Natural killer cell (primary cell): Measurements from ENCODE around the gene PRKAG2. TPM values are rescaled to one million over a fixed set of nuclear protein-coding genes. Genes with fewer than 3 reads are reported as not detected.

Experiments used
- ATAC-seq, 3 donors: fragments of 150-1000 bp in 2 of 3; fragments of 200-7000 bp in 1 of 3; cut with Tn5 transposase; 1 replicate in 1 of 3; 2 replicates in 2 of 3; pipeline ENCODE4 v1.10.0; 2021; ENCODE audit warnings: mild to moderate bottlenecking in 2 of 3, moderate library complexity in 2 of 3
- DNase-seq, 2 donors: peaks; one replicate each; pipeline versions ENCODE4 v3.0.0 to v3.0.0-alpha.2; 2013 to 2021; ENCODE audit warnings: mixed read lengths in 1 of 2
- H3K27ac ChIP-seq: one replicate; pipeline ENCODE4 v1.5.1; 2013; ENCODE audit warnings: mild to moderate bottlenecking, low read length
- H3K27me3 ChIP-seq: one replicate; pipeline ENCODE4 v1.6.1; 2013; ENCODE audit warnings: low read length; ENCODE audit not compliant: control insufficient read depth, insufficient read depth
- H3K36me3 ChIP-seq: one replicate; pipeline ENCODE4 v1.6.1; 2013; ENCODE audit warnings: low read length; ENCODE audit not compliant: control insufficient read depth, insufficient read depth
- H3K4me1 ChIP-seq: one replicate; pipeline ENCODE4 v1.6.1; 2013; ENCODE audit warnings: low read length; ENCODE audit not compliant: control insufficient read depth, insufficient read depth
- H3K4me3 ChIP-seq: one replicate; pipeline ENCODE4 v1.5.1; 2013; ENCODE audit warnings: low read length
- H3K9me3 ChIP-seq: one replicate; pipeline ENCODE4 v1.6.1; 2013; ENCODE audit warnings: low read length; ENCODE audit not compliant: control insufficient read depth, insufficient read depth
- H3K27ac Mint-ChIP-seq, 2 donors: one replicate each; pipeline ENCODE4 v1.8.0; 2022; ENCODE audit warnings: mild to moderate bottlenecking in 2 of 2, mixed read lengths in 2 of 2, moderate library complexity in 1 of 2
- H3K27me3 Mint-ChIP-seq, 2 donors: one replicate each; pipeline ENCODE4 v1.8.0; 2022; ENCODE audit warnings: low read depth in 2 of 2, mixed read lengths in 2 of 2
- H3K36me3 Mint-ChIP-seq: one replicate; pipeline ENCODE4 v1.8.0; 2022; ENCODE audit warnings: mixed read lengths
- H3K4me1 Mint-ChIP-seq, 2 donors: one replicate each; pipeline ENCODE4 v1.8.0; 2022; ENCODE audit warnings: mixed read lengths in 2 of 2
- H3K4me3 Mint-ChIP-seq: one replicate; pipeline ENCODE4 v1.8.0; 2022; ENCODE audit warnings: mild to moderate bottlenecking, moderate library complexity, mixed read lengths
- H3K9me3 Mint-ChIP-seq, 2 donors: one replicate each; pipeline ENCODE4 v1.8.0; 2022; ENCODE audit warnings: mixed read lengths in 2 of 2
- WGBS: methylation state at CpG from one replicate; pipeline ENCODE4 v1.1.7; 2013; ENCODE audit warnings: missing lambda C conversion rate; ENCODE audit not compliant: insufficient coverage; 5-methylcytosine and 5-hydroxymethylcytosine counted together
- intact Hi-C: fragments of 100-400 bp; cut with micrococcal nuclease; formaldehyde crosslinking; loops from one replicate; pipeline ENCODE4 v1.14.2; 2022
- total RNA-seq, 4 donors: library from RNA; stranded (reverse); fragments of 120-200 nt in 1 of 4; gene quantifications; one replicate each; pipeline versions ENCODE4 v1.2.3 to v1.2.4, GENCODE V29; 2013 to 2022
- TF ChIP-seq, protein P1 (sequence below): fragments of 200-600 bp; IDR thresholded peaks from one replicate; pipeline ENCODE4 v1.8.0; 2022; ENCODE audit warnings: antibody characterized with exemption

PRKAG2 gene
- total RNA-seq, 3 donors from 2014 or later (not counting 1 experiment from before 2014, with no cell fraction given), result 42.6 to 66.5 (median 64.4) TPM

DNA sequence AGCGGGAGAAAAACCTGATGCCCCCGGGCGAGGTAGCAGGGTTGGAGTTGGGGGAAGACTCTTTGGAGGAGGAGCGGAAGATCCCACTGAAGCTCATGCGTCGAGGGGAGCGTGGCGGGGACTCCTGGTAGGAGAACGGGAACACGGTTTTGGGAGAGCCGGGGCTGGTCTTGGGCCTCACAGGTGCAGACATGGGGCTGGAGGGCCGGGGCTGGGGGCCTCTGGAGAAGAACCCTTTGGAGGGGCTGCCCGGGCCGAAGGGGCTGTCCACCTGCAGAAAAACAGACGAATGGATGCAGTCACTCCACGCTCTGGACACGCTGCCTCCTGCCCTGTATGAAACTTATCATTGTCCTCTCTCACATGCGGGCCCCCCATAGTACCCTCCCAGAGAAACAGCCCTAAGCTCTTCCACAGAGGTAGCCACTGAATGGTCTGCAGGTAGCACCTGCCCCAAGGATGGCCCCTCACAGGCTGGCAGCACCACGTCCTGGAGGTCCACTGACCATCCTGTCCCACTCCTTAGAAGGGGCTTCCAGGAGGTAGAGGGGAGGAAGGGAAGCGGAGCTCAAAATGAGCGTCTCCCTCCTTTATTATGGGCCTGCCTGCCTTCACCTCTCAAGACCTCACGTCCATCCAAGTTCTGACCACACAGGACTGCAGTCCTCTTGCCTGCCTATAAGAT is 95.6 kb downstream of the PRKAG2 start:
- Histone ChIP-seq H3K27ac (no peak overlapping the region), H3K4me1 (peaks cover 10% of the 10 kb centered on the region), H3K9me3 (no peaks in the 10 kb centered on the region), H3K36me3 (peaks cover 5% of the 10 kb centered on the region), H3K4me3 (no peak overlapping the region), H3K27me3 (no peaks in the 10 kb centered on the region)
- WGBS, result 96% methylated on average over 20 of the region's 22 CpGs
- no peak overlapping the region for H3K4me3 Mint-ChIP-seq
- no peaks in the 10 kb centered on the region for H3K36me3 Mint-ChIP-seq
- intact Hi-C loops, result loop anchor here (5.0 kb wide), 1 partner anchor 151 kb away; no protein-coding TSS in a partner anchor
- peaks cover 5 to 28% of the 10 kb centered on the region in 2 donors for H3K4me1 Mint-ChIP-seq
- no peak overlapping the region for H3K27ac Mint-ChIP-seq
- no peaks in the 10 kb centered on the region for H3K27me3 Mint-ChIP-seq
- DNase-seq, result no peak
- TF ChIP-seq, protein P1, sequence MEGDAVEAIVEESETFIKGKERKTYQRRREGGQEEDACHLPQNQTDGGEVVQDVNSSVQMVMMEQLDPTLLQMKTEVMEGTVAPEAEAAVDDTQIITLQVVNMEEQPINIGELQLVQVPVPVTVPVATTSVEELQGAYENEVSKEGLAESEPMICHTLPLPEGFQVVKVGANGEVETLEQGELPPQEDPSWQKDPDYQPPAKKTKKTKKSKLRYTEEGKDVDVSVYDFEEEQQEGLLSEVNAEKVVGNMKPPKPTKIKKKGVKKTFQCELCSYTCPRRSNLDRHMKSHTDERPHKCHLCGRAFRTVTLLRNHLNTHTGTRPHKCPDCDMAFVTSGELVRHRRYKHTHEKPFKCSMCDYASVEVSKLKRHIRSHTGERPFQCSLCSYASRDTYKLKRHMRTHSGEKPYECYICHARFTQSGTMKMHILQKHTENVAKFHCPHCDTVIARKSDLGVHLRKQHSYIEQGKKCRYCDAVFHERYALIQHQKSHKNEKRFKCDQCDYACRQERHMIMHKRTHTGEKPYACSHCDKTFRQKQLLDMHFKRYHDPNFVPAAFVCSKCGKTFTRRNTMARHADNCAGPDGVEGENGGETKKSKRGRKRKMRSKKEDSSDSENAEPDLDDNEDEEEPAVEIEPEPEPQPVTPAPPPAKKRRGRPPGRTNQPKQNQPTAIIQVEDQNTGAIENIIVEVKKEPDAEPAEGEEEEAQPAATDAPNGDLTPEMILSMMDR, result no peak
- H3K9me3 Mint-ChIP-seq, result no peaks in the 10 kb centered on the region
- ATAC-seq, result no peak

DNA sequence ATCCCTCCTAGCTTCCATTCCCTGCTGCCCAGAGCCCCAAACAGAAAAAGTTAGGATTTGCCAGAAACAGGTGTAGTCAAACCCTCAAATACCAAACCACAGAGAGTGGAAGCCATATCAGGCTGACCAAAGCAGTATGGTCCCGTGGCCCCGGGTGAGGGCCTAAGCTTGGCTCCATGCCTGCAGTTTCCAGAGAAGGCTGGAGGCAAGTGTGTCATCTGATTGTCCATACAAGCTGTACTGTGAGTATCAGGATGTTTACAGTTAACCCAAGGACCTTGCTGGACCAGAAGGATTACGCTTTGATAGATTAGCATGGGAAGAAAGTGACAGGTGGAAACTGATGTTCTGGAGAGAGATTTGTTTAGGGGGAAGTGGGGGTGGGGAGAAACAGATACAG is 96.3 kb downstream of the PRKAG2 start:
- Mint-ChIP-seq H3K9me3 (no peaks in the 10 kb centered on the region), H3K27me3 (no peaks in the 10 kb centered on the region), H3K4me3 (no peak overlapping the region), H3K4me1 (peaks cover 5 to 24% of the 10 kb centered on the region in 2 donors), H3K36me3 (no peaks in the 10 kb centered on the region), H3K27ac (no peak overlapping the region)
- 85% methylated on average over 3 of the region's 3 CpGs for WGBS
- TF ChIP-seq, protein P1, result no peak
- ATAC-seq, result no peak
- no peak overlapping the region for H3K4me3 ChIP-seq
- no peaks in the 10 kb centered on the region for H3K9me3 ChIP-seq
- intact Hi-C loops, result loop anchor here (5.0 kb wide), 1 partner anchor 152 kb away; no protein-coding TSS in a partner anchor
- peaks cover 3% of the 10 kb centered on the region for H3K36me3 ChIP-seq
- H3K27ac ChIP-seq, result no peak overlapping the region
- no peaks in the 10 kb centered on the region for H3K27me3 ChIP-seq
- H3K4me1 ChIP-seq, result peaks cover 10% of the 10 kb centered on the region
- no peak for DNase-seq

DNA sequence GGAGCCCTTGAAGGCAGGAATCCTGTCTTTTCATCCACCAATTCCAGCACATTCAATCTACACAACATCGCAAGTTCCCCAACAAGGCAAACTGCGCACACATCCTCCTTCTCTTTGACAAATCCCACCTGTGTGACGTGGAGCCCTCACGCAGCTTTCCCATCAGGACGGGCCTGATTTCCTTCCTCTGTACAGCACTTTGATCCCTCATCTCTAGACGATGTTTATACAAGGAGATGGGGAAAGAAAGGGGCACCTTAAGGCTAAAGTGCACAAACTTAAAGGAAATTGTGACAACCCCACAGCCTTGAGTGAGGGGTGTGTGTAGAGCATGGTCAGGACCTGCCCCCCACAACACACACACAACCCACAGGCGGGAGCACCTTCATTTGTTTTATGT is 97.2 kb downstream of the PRKAG2 start:
- no peak for DNase-seq
- ATAC-seq, result no peak
- Histone ChIP-seq H3K36me3 (peaks cover 6% of the 10 kb centered on the region), H3K4me1 (peaks cover 10% of the 10 kb centered on the region), H3K9me3 (no peaks in the 10 kb centered on the region), H3K4me3 (no peak overlapping the region), H3K27ac (no peak overlapping the region), H3K27me3 (no peaks in the 10 kb centered on the region)
- Mint-ChIP-seq H3K4me3 (no peak overlapping the region), H3K4me1 (peaks cover 5 to 23% of the 10 kb centered on the region in 2 donors), H3K9me3 (no peaks in the 10 kb centered on the region), H3K36me3 (no peaks in the 10 kb centered on the region), H3K27me3 (no peaks in the 10 kb centered on the region), H3K27ac (no peak overlapping the region)
- TF ChIP-seq, protein P1, result no peak
- 92% methylated on average over 5 of the region's 7 CpGs for WGBS
- intact Hi-C loops, result loop anchor here (5.0 kb wide), 1 partner anchor 153 kb away; no protein-coding TSS in a partner anchor
